Left lung (tissue), 10 donors: ENCODE measurements around the gene PTPRT. TPM values are rescaled to one million over a fixed set of nuclear protein-coding genes. Genes with fewer than 3 reads are reported as not detected.

ENCODE experiments used
- ATAC-seq: fragments of 200-7000 bp; cut with Tn5 transposase; one replicate; pipeline ENCODE4 v1.9.1; 2020; ENCODE audit warnings: moderate library complexity
- DNase-seq, 4 donors: peaks; one replicate each; pipeline ENCODE4 v3.0.0-alpha.2; 2013 to 2020
- H3K27ac ChIP-seq, 2 donors: fragments of 200-600 bp; sonication (generic) in 1 of 2; one replicate each; pipeline versions ENCODE4 v1.5.0 to v1.8.0; 2020 to 2021
- H3K27me3 ChIP-seq, 2 donors: fragments of 200-600 bp; sonication (generic) in 1 of 2; one replicate each; pipeline versions ENCODE4 v1.5.0 to v1.8.0; 2020 to 2021
- H3K36me3 ChIP-seq, 2 donors: fragments of 200-600 bp; sonication (generic) in 1 of 2; one replicate each; pipeline versions ENCODE4 v1.5.0 to v1.8.0; 2020 to 2021
- H3K4me1 ChIP-seq, 2 donors: fragments of 200-600 bp; one replicate each; pipeline ENCODE4 v1.8.0; 2021
- H3K4me3 ChIP-seq, 2 donors: fragments of 200-600 bp; sonication (generic) in 1 of 2; one replicate each; pipeline versions ENCODE4 v1.5.0 to v1.8.0; 2020 to 2021; ENCODE audit warnings: mild to moderate bottlenecking in 1 of 2
- H3K9me3 ChIP-seq, 2 donors: fragments of 200-600 bp; sonication (generic) in 1 of 2; one replicate each; pipeline versions ENCODE4 v1.5.0 to v1.8.0; 2020 to 2021
- CTCF ChIP-seq, 2 donors: fragments of 200-600 bp; sonication (generic) in 1 of 2; IDR thresholded peaks; one replicate each; pipeline versions ENCODE4 v1.5.0 to v1.8.0; 2021; ENCODE audit warnings: antibody characterized with exemption in 2 of 2
- intact Hi-C, 2 donors: fragments of 100-400 bp; cut with DNase I; formaldehyde crosslinking; loops; one replicate each; pipeline versions ENCODE4 v1.11.2 to v1.14.2; 2022
- polyA plus RNA-seq, 6 donors: library from polyadenylated mRNA; unstranded; fragments of 120-200 nt; gene quantifications; one replicate each; pipeline ENCODE4 v1.2.1, GENCODE V29; 2013; ENCODE audit not compliant: insufficient read length in 6 of 6
- total RNA-seq, 2 donors: library from RNA; stranded (reverse); fragmentation: NEBNext Ultra II Directional; extraction: Animal tissue kit (Norgen Biotek cat#: 25700); gene quantifications; one replicate each; pipeline ENCODE4 v1.2.1, GENCODE V29; 2021
- donor health status: DM: no; HTN: yes; CAD: no.
- donor health status: DM: no; HTN: no; CAD: no.

Gene PTPRT
- total and polyA plus RNA-seq, 8 donors, result 0.15 to 2.9 (median 1.4) TPM

GRCh38 chr20:42272516-42272915 is 917.2 kb downstream of the PTPRT start:
- H3K4me1 ChIP-seq, result no peaks in the 10 kb centered on the region
- intact Hi-C loops, result no loop called here
- TF ChIP-seq CTCF (IDR thresholded peaks at IDR 0.05), result no peak
- no peak for ATAC-seq
- no peak overlapping the region for H3K27ac ChIP-seq
- no peaks in the 10 kb centered on the region for H3K9me3 ChIP-seq
- no peaks in the 10 kb centered on the region for H3K27me3 ChIP-seq
- no peak overlapping the region for H3K4me3 ChIP-seq
- no peaks in the 10 kb centered on the region for H3K36me3 ChIP-seq
- no peak for DNase-seq

- no peak overlapping the region for H3K27ac ChIP-seq
- no peak for TF ChIP-seq CTCF (IDR thresholded peaks at IDR 0.05)
- H3K4me3 ChIP-seq, result no peak overlapping the region
- DNase-seq (no peak), ATAC-seq (no peak)
- H3K27me3 ChIP-seq, result no peaks in the 10 kb centered on the region
- H3K9me3 ChIP-seq, result no peaks in the 10 kb centered on the region
- no peaks in the 10 kb centered on the region for H3K4me1 ChIP-seq
- H3K36me3 ChIP-seq, result no peaks in the 10 kb centered on the region
- intact Hi-C loops, result no loop called here
These were observed 919.2 kb downstream of the PTPRT start for GRCh38 chr20:42270539-42270938.

- Histone ChIP-seq H3K4me1 (no peaks in the 10 kb centered on the region), H3K4me3 (no peak overlapping the region), H3K27me3 (no peaks in the 10 kb centered on the region), H3K9me3 (peaks cover 0 to 1% of the 10 kb centered on the region in 2 donors), H3K27ac (no peak overlapping the region), H3K36me3 (no peaks in the 10 kb centered on the region)
- no peak for TF ChIP-seq CTCF (IDR thresholded peaks at IDR 0.05)
- ATAC-seq (no peak), DNase-seq (no peak)
- intact Hi-C loops, result no loop called here
These were observed 921.8 kb downstream of the PTPRT start for GRCh38 chr20:42267793-42268384.

GRCh38 chr20:42261766-42262270 is 927.9 kb downstream of the PTPRT start:
- no peak for TF ChIP-seq CTCF (IDR thresholded peaks at IDR 0.05)
- Histone ChIP-seq H3K4me1 (no peaks in the 10 kb centered on the region), H3K4me3 (no peak overlapping the region), H3K36me3 (no peaks in the 10 kb centered on the region), H3K9me3 (peaks cover 0 to 1% of the 10 kb centered on the region in 2 donors), H3K27ac (no peak overlapping the region), H3K27me3 (no peaks in the 10 kb centered on the region)
- DNase-seq (no peak), ATAC-seq (no peak)
- intact Hi-C loops, result no loop called here

- ATAC-seq (no peak), DNase-seq (no peak)
- intact Hi-C loops, result no loop called here
- Histone ChIP-seq H3K27me3 (no peaks in the 10 kb centered on the region), H3K4me3 (no peak overlapping the region), H3K9me3 (peaks cover 0 to 1% of the 10 kb centered on the region in 2 donors), H3K4me1 (no peaks in the 10 kb centered on the region), H3K36me3 (no peaks in the 10 kb centered on the region), H3K27ac (no peak overlapping the region)
- TF ChIP-seq CTCF (IDR thresholded peaks at IDR 0.05), result no peak
These were observed 929.5 kb downstream of the PTPRT start for GRCh38 chr20:42260184-42260583.
